ENCODE measurements around the gene MBTPS2.
A peak's percentile ranks its signal among the peaks of the same experiment; 100 is the strongest.

GRCh38 chrX:21839334-21840192 lies at the start of gene MBTPS2:
- TF ChIP-seq CTCF (IDR thresholded peaks at IDR 0.05) (peak in 1 of 7 experiments; percentile 17), POLR2A (IDR thresholded peaks at IDR 0.05) (peak; percentile 49 to 88 (median 83))

Measured in body of pancreas (tissue), 4 donors.